HEK293 (cell line): Measurements from ENCODE around the gene UGT1A8.

Experiments
- CTCF ChIA-PET: fragments of 350-600 bp; formaldehyde crosslinking; extraction: SDS; loops from one replicate; lab custom pipeline; 2021; ENCODE audit warnings: antibody characterized with exemption; lab: Yijun Ruan, JAX
- POLR2A ChIA-PET: fragments of 300-600 bp; formaldehyde crosslinking; extraction: SDS; loops from one replicate; lab custom pipeline; 2020; ENCODE audit warnings: antibody characterized with exemption, inconsistent platforms; lab: Yijun Ruan, JAX
- H3K27ac ChIP-seq: fragments of 200-500 bp; sonication (Bioruptor generic); 2 replicates; pipeline ENCODE4 v1.5.1; 2014; ENCODE audit warnings: low read depth, low read length, control low read depth, inconsistent platforms; ENCODE audit errors: extremely low read depth
- H3K36me3 ChIP-seq, 2 experiments: fragments of 200-500 bp in 1 of 2; sonication (Bioruptor generic) in 1 of 2; 1 replicate in 1 of 2; 2 replicates in 1 of 2; pipeline ENCODE4 v1.5.1; 2014 to 2017; ENCODE audit warnings: inconsistent platforms in 2 of 2, low read length in 2 of 2; ENCODE audit not compliant: control insufficient read depth in 2 of 2, insufficient read depth in 1 of 2
- H3K4me1 ChIP-seq: fragments of 200-500 bp; sonication (Bioruptor generic); 2 replicates; pipeline ENCODE4 v1.5.1; 2014; ENCODE audit warnings: mild to moderate bottlenecking, low read length, inconsistent platforms; ENCODE audit not compliant: control insufficient read depth, insufficient read depth
- H3K4me3 ChIP-seq: 2 replicates; pipeline ENCODE4 v1.5.1; 2011; ENCODE audit warnings: low read depth, mild to moderate bottlenecking, control low read depth, low read length, moderate library complexity
- H3K9me3 ChIP-seq: fragments of 200-500 bp; sonication (Bioruptor generic); 2 replicates; pipeline ENCODE4 v1.5.1; 2014; ENCODE audit warnings: low read depth, low read length, inconsistent platforms; ENCODE audit not compliant: control insufficient read depth, insufficient read depth
- REST ChIP-seq: fragments of 450-650 bp; formaldehyde crosslinking; IDR thresholded peaks from 2 replicates; pipeline ENCODE4 v1.5.1; 2016; ENCODE audit warnings: missing biosample characterization, missing genetic modification characterization
- SCRT1 ChIP-seq: fragments of 450-650 bp; formaldehyde crosslinking; IDR thresholded peaks from 2 replicates; pipeline ENCODE4 v1.5.1; 2016; ENCODE audit warnings: missing biosample characterization, missing genetic modification characterization, borderline replicate concordance
- YY1 ChIP-seq: fragments of 450-650 bp; formaldehyde crosslinking; IDR thresholded peaks from 2 replicates; pipeline ENCODE4 v1.5.1; 2018; ENCODE audit warnings: missing biosample characterization, missing genetic modification characterization
- ZBTB1 ChIP-seq: fragments of 450-650 bp; formaldehyde crosslinking; IDR thresholded peaks from 2 replicates; pipeline ENCODE4 v1.5.1; 2016; ENCODE audit warnings: missing biosample characterization, missing genetic modification characterization
- ZNF146 ChIP-seq: fragments of 450-650 bp; formaldehyde crosslinking; IDR thresholded peaks from 2 replicates; pipeline ENCODE4 v1.5.1; 2016; ENCODE audit warnings: missing biosample characterization, missing genetic modification characterization
- ZNF169 ChIP-seq: fragments of 450-650 bp; formaldehyde crosslinking; IDR thresholded peaks from 2 replicates; pipeline ENCODE4 v1.5.1; 2016; ENCODE audit warnings: missing biosample characterization, missing genetic modification characterization
- ZNF18 ChIP-seq: fragments of 450-650 bp; formaldehyde crosslinking; IDR thresholded peaks from 2 replicates; pipeline ENCODE4 v1.5.1; 2016; ENCODE audit warnings: missing biosample characterization, missing genetic modification characterization
- ZNF266 ChIP-seq: fragments of 450-650 bp; formaldehyde crosslinking; IDR thresholded peaks from 2 replicates; pipeline ENCODE4 v1.5.1; 2016; ENCODE audit warnings: missing biosample characterization, missing genetic modification characterization, low read depth
- ZNF302 ChIP-seq: fragments of 450-650 bp; formaldehyde crosslinking; IDR thresholded peaks from 2 replicates; pipeline ENCODE4 v1.5.1; 2016; ENCODE audit warnings: missing biosample characterization, missing genetic modification characterization, low read depth
- ZNF423 ChIP-seq: fragments of 450-650 bp; formaldehyde crosslinking; IDR thresholded peaks from 2 replicates; pipeline ENCODE4 v1.5.1; 2016; ENCODE audit warnings: missing biosample characterization, missing genetic modification characterization
- ZNF580 ChIP-seq: fragments of 450-650 bp; formaldehyde crosslinking; IDR thresholded peaks from 2 replicates; pipeline ENCODE4 v1.5.1; 2016; ENCODE audit warnings: missing biosample characterization, missing genetic modification characterization
- ZNF623 ChIP-seq: fragments of 450-650 bp; formaldehyde crosslinking; IDR thresholded peaks from 2 replicates; pipeline ENCODE4 v1.5.1; 2016; ENCODE audit warnings: missing biosample characterization, missing genetic modification characterization
- ZNF670 ChIP-seq: fragments of 450-650 bp; formaldehyde crosslinking; IDR thresholded peaks from 2 replicates; pipeline ENCODE4 v1.5.1; 2016; ENCODE audit warnings: missing biosample characterization, missing genetic modification characterization, low read depth
- ZNF677 ChIP-seq: fragments of 450-650 bp; IDR thresholded peaks from 2 replicates; pipeline ENCODE4 v1.5.0; 2018; ENCODE audit warnings: missing biosample characterization, mild to moderate bottlenecking, missing genetic modification characterization, moderate library complexity
- ZSCAN4 ChIP-seq: fragments of 450-650 bp; formaldehyde crosslinking; IDR thresholded peaks from 2 replicates; pipeline ENCODE4 v1.5.1; 2017; ENCODE audit warnings: missing biosample characterization, missing genetic modification characterization
- TF ChIP-seq, protein P1 (sequence below): fragments of 450-650 bp; formaldehyde crosslinking; IDR thresholded peaks from 2 replicates; pipeline ENCODE4 v1.5.1; 2016; ENCODE audit warnings: missing biosample characterization, missing genetic modification characterization

UGT1A8 gene

DNA sequence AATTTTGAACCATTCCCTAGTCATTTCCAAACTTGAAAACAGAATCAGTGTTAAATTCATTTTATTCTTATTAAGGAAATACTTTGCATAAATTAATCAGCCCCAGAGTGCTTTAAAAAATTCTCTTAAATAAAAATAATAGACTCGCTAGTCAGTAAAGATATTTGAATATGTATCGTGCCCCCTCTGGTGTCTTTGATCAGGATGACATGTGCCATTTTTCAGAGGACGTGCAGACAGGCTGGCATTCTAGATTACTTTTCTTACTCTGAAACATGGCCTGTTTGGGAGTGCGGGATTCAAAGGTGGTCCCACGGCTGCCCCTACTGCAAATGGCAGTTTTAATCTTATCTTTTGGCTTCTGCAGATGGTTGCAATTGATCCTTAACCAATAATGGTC lies 155.2 kb downstream of the UGT1A8 start:
- POLR2A ChIA-PET = no interaction called here
- Histone ChIP-seq H3K9me3 (no peaks in the 10 kb centered on the region), H3K4me3 (no peak overlapping the region), H3K27ac (no peak overlapping the region), H3K4me1 (no peaks in the 10 kb centered on the region), H3K36me3 (no peaks in the 10 kb centered on the region)
- TF ChIP-seq REST (tag by site-specific recombination) (no peak), YY1 (no peak), ZNF266 (no peak), ZNF677 (tag by site-specific recombination) (no peak), ZSCAN4 (tag by site-specific recombination) (no peak)
- TF ChIP-seq, protein P1, sequence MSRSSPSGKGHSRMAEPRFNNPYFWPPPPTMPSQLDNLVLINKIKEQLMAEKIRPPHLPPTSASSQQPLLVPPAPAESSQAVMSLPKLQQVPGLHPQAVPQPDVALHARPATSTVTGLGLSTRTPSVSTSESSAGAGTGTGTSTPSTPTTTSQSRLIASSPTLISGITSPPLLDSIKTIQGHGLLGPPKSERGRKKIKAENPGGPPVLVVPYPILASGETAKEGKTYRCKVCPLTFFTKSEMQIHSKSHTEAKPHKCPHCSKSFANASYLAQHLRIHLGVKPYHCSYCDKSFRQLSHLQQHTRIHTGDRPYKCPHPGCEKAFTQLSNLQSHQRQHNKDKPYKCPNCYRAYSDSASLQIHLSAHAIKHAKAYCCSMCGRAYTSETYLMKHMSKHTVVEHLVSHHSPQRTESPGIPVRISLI (tag by site-specific recombination) = no peak
- CTCF ChIA-PET = no interaction called here

DNA sequence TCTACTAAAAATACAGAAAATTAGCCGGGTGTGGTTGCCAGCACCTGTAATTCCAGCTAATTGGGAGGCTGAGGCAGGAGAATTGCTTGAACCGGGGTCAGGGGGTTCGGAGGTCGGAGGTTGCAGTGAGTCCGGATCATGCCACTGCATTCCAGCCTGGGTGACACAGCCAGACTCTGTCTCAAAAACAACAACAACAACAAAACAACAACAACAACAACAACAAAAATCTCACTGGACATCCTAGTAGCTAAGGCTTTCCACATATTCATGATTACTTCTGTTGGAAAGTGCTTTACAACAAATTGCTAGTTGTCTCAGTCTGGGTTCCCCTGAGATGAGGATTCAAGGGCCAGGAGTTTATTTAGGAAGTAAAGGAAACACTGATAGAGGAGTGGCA lies 156.4 kb downstream of the UGT1A8 start:
- Histone ChIP-seq H3K36me3 (no peaks in the 10 kb centered on the region), H3K4me3 (no peak overlapping the region), H3K27ac (no peak overlapping the region), H3K9me3 (no peaks in the 10 kb centered on the region), H3K4me1 (no peaks in the 10 kb centered on the region)
- CTCF ChIA-PET = no interaction called here
- POLR2A ChIA-PET = no interaction called here
- no peak for TF ChIP-seq ZNF423
- TF ChIP-seq ZBTB1 (tag by site-specific recombination) = no peak
- no peak for TF ChIP-seq ZNF18 (tag by site-specific recombination)
- no peak for TF ChIP-seq ZNF302 (tag by site-specific recombination)
- no peak for TF ChIP-seq ZNF169 (tag by site-specific recombination)
- no peak for TF ChIP-seq ZNF146 (tag by site-specific recombination)
- TF ChIP-seq ZNF670 (tag by site-specific recombination) = no peak

DNA sequence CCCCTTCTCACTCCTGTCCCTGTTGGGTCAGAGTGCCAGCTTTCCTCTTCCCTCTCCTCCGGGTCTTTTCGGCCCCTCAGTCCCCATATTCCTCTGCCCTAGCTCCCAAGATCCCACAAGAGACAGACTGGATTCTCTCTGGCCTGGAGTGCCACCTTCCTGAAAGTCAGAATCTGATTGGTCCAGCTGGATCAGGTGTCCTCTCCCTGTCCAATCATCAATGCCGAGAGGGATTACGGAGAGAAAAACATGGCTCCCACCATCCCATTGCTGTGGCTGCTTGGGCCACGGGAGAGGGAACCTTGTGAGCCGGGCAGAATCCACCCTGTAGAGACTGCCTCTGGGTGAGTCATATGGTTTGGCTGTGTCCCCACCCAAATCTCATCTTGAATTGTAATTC lies 158.0 kb downstream of the UGT1A8 start:
- Histone ChIP-seq H3K9me3 (no peaks in the 10 kb centered on the region), H3K4me1 (no peaks in the 10 kb centered on the region), H3K36me3 (no peaks in the 10 kb centered on the region), H3K27ac (no peak overlapping the region), H3K4me3 (no peak overlapping the region)
- CTCF ChIA-PET = interaction anchor here (0.8 to 1.0 kb wide), 2 partner anchors 12 to 82 kb away, joined by 4 read pairs; no protein-coding TSS in a partner anchor
- TF ChIP-seq ZNF580 (tag by site-specific recombination) = no peak
- no peak for TF ChIP-seq SCRT1 (tag by site-specific recombination)
- no peak for TF ChIP-seq ZNF623 (tag by site-specific recombination)
- POLR2A ChIA-PET = no interaction called here
